ENCODE measurements around the gene CCDC6. TPM values are rescaled to one million over a fixed set of nuclear protein-coding genes. Genes with fewer than 3 reads are reported as not detected.
"Not testable (repeated sequence)": the region's sequence is repeated elsewhere in the genome, so short reads cannot be mapped to it uniquely, and the experiment has no call there.

Gene CCDC6
- total RNA-seq, 1 experiment from 2014 or later: 22.0 TPM

DNA sequence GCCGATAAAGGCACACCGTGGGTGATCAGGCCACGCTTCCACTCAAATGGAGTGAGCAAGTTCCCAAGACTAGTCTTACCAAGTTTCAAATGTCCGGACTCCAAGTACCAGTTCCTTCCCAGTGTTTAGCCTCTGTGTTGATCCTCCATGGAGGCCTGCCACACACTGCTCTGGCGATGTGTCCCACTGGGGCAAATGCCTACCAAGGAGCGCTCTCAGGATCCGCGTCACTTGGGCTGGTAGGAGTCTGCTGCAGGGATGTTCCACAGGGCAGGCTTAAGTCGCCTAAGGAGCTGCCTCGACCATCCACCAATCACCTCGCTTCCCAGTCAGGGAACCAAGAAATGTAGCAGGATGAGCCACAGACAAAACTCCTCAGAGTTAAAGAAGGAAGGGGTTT is 135.7 kb downstream of the CCDC6 start:
- DNase-seq (ENCODE audit: low read depth): no peak

DNA sequence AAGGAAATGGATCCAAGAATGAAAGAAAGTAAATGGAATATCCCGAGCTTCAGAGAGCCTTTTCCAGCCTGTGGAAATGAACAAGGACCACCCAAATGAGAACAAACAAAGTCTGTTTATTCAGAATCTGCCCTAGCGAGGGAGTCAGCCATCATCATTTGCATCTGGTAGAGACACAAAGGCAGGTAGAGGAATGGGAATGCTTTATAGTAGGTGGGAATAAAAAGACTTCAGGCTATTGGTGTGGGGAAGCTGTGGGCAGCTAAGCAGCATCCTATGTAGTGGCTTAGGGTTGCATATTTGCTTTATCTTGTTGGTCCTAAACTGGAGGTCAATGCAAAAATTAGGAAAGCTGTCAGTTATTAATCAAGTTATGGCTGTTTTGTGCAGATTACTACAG is 143.9 kb downstream of the CCDC6 start:
- DNase-seq (ENCODE audit: low read depth): no peak

DNA sequence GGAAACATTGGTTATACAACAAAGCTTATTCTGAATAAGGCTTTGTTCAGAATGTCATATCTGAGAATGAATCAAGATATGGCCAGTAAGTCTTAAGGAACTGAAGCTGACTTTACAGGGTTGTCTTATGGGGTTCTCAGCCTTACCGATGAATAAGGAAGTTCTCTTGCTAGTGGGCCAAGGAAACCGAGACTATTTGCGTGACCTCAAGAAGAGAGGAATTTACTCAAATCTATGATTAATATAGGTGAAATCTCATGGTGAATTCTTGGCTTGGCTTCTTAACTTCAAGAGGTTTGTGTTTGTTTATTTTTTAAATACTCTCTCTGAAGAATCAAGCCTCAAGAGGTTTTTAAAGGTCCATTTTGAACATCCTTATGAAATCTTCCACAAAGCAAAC is 148.4 kb downstream of the CCDC6 start:
- DNase-seq (ENCODE audit: low read depth): peak; percentile 8

DNA sequence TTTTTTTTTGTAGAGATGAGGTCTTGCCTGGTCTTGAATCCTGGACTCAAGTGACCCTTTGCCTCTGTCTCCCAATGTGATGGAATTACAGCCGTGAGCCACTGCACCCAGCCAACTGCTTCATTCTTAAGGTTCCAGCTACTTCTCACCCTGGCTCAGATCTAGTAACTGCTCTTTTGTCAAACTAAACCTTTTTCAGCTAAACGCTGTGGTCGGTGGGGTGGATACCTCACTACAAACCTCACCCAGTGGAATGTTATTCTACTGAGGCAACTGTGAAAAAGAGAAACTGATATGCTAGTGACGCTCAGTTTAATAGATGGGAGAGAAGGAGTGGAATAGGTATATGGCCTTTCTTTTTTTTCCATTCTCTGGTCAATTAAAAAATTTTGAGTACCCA is 151.4 kb downstream of the CCDC6 start:
- DNase-seq (ENCODE audit: low read depth): no peak

DNA sequence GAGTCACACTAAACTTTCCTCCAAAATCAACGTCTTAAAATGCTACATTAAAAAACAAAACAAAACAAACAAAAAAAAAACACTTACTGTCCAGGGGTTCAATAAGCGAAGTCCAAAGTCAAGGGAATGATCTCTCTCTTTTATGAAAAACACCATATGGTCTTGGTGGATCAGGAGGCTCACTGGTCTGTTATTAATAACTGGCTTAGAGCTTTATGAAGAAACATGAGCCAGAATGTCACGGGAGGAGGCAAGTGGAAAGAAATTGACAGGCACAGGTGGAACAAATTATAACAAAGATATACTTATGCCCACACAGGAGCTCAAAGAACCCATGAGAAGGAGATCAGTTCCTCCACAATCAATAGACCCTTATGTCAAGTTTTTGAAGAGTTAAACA is 153.1 kb downstream of the CCDC6 start, which contains the start of gene MRLN:
Gene MRLN (minus strand): TSS at position 189 of the 400 bp plus-strand sequence.
- no peak for DNase-seq (ENCODE audit: low read depth)

DNA sequence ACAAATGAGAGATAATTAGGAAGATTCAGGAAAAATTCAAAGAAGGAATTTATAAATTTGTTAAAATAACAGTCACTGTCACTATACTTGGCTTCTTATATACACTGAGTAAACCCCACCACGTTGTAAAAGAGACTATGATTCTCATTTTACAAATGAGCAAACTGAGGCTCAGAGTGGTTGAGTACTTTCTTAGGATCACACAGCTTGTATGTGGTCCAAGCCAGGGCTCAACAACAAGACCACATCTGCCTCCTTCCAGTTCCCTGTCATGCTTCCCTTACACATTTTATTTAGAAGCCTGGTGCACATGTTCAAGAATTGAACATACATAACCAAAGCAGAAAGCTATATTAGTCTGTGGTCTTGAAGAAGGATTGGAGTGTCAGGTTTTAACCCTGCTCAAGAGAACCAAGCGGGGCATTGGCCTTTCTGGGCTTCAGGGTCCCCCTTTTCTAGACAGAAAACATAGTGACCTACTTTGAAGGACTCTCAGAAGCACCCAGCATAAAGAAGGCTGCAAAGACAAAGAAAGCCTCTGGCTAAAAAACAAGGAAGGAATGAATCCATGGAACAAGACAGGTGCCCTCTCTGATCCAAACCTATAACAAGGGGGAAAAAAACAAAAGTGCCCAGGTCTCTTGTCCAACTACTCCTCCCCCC is 153.9 kb downstream of the CCDC6 start:
- no peak for DNase-seq (ENCODE audit: low read depth)

DNA sequence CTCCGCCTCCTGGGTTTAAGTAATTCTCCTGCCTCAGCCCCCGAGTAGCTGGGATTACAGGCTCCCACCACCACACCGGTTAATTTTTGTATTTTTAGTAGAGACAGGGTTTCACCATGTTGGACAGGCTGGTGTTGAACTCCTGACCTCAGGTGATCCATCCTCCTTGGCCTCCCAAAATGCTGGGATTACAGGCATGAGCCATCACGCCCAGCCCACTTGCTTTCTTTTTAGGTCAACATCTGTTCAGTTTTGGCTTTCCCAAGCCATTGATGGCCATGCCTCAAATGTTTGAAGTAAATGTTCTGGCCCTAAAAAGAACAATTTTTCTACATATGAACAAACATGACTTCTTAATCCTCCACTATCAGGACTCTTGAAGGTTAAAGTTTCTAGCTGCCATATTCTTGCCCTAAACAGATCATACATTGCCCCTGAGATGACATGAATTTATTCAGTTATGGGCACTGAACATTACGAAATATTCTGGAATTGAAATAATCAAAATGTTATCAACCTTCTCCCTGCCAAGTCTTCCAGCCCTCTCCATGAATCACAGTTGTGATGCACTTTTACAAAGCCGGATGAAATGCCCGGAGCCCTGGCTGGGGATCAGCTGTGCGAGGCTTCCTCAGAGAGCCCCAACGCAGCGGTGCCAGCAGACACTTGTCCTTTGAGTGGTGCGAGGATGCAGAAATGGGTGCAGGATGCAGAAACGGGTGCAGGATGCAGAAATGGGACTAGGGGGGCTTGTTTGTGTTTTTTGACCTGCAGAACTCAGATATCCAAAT is 156.0 kb downstream of the CCDC6 start:
- DNase-seq (ENCODE audit: low read depth): no peak

DNA sequence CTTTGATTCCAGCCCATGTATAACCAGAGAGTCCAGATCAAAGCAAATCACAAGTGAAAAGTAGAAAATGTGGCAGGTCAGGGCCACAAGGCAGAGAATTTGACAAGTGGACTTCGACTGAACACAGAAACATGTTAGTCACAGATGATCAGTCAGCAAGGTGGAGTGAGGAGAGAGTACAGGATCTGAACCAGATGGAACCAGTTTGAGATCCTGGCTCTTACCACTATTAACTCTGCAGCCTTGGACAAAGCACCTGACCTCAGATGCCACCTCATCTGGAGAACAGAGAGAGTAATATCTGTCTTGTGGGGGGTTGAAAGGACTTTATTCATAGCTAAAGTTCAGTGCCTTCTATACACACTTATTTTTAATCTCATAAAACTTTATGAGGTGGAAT is 157.5 kb downstream of the CCDC6 start:
- peak; percentile 18 for DNase-seq (ENCODE audit: low read depth)

DNA sequence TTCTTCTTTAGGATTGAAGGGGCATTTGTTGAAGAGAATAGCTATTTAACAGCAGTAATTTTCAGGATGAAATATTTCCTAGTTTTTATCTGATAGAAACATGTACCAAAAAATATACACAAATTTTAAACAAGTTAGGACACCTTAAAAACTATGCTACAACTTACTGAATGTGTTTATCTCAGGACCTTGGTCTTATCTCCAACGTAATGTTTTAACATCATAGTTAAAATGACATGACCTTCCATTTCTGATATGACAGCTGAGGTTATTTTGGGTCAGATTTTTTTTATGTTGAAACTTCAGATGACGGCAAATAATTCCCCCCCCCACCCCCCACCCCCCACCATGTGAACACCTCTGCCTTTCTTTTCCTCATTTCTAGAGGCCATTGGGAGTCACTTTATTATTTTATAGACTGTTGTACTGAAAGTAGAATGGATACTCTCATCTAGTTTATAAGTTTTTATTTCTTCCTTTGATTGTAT is 161.1 kb downstream of the CCDC6 start:
- no peak for DNase-seq (ENCODE audit: low read depth)

DNA sequence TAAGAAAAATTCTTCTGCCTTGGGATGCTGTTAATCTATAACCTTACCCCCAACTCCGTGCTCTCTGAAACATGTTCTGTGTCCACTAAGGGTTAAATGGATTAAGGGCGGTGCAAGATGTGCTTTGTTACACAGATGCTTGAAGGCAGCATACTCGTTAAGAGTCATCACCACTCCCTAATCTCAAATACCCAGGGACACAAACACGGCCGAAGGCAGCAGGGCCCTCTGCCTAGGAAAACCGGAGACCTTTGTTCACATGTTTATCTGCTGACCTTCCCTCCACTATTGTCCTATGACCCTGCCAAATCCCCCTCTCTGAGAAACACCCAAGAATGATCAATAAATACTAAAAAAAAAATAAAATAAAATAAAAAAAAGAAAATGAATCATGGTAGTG is 161.6 kb downstream of the CCDC6 start:
- not testable (repeated sequence) for DNase-seq (ENCODE audit: low read depth)

DNA sequence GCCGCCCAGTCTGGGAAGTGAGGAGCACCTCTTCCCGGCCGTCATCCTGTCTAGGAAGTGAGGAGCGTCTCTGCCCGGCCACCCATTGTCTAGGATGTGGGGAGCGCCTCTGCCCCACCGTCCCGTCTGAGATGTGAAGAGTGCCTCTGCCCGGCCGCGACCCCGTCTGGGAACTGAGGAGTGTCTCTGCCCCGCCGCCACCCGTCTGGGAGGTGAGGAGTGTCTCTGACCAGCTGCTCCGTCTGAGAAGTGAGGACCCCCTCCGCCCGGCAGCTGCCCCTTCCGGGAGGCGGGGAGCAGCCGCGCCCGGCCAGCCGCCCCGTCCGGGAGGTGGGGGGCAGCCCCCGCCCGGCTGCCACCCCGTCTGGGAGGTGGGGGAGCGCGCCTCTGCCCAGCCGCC is 162.2 kb downstream of the CCDC6 start:
- DNase-seq (ENCODE audit: low read depth): not testable (repeated sequence)

DNA sequence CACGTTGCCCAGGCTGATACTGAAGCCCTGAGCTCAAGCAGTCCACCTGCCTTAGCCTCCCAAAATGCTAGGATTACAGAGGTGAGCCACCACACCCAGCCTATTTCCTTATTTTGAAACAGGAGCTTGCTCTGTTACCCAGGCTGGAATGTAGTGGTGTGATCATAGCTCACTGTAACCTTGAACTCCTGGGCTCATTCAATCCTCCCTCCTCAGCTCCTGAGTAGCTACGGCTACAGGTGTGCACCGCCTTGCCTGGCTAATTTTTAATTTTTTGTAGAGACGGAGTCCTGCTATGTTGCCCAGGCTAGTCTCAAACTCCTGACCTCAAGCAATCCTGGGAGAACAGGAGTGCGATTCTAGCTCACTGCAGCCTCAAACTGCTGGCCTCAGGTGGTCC is 164.8 kb downstream of the CCDC6 start:
- DNase-seq (ENCODE audit: low read depth): no peak

DNA sequence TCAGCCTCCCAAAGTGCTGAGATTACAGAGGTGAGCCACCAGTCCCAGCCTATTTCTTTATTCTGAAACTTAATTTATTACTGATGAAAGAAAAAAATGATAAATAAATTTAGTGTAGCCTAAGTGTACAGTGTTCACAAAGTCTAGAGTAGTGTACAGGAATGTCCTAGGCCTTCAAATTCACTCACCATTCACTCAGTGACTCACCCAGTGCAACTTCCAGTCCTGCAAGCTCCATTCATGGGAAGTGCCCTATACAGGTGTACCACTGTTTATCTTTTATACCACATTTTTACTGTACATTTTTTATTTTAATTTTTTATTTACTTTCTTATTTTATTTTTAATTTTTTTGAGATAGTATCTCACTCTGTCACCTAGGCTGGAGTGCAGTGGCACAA is 165.3 kb downstream of the CCDC6 start:
- DNase-seq (ENCODE audit: low read depth): no peak

Other genes starting within 250 kb of the CCDC6 start
- 0.73 and 1.2 TPM in 2 replicates for gene SLC16A9, start 196.7 kb downstream of the CCDC6 start, total RNA-seq (2014; rRNA removed; shearing (Covaris generic))
- gene MRLN, start 153.1 kb downstream of the CCDC6 start, total RNA-seq (2014; rRNA removed; shearing (Covaris generic)): 0.43 TPM in 1 of 2 replicates, not detected in the other